K562 (cell line): ENCODE results near the gene CXCL12.

Experiments used
- CEBPB ChIP-seq: fragments of 450-650 bp; IDR thresholded peaks from 2 replicates; pipeline ENCODE4 v1.6.1; 2016; ENCODE audit warnings: missing genetic modification characterization, missing compliant biosample characterization
- CHD2 ChIP-seq: IDR thresholded peaks from 2 replicates; pipeline ENCODE4 v1.6.1; 2011; ENCODE audit warnings: low read depth, low read length
- FOS ChIP-seq: IDR thresholded peaks from 3 replicates; pipeline ENCODE4 v1.6.1; 2011; ENCODE audit not compliant: insufficient read length; ENCODE audit errors: extremely low read depth
- HDAC3 ChIP-seq: fragments of 450-650 bp; IDR thresholded peaks from 2 replicates; pipeline ENCODE4 v1.6.1; 2018; ENCODE audit warnings: borderline replicate concordance, mild to moderate bottlenecking, moderate library complexity; ENCODE audit not compliant: partially characterized antibody
- JUN ChIP-seq, 2 experiments: sonication (generic) in 1 of 2; formaldehyde crosslinking in 1 of 2; IDR thresholded peaks; 2 replicates each; pipeline versions ENCODE4 v1.6.1 to v1.8.0; 2012 to 2022; ENCODE audit warnings: borderline replicate concordance in 2 of 2, mild to moderate bottlenecking in 2 of 2, improper control_type of control experiment in 1 of 2, low read depth in 1 of 2, low read length in 1 of 2, missing genetic modification reagents in 1 of 2
- TEAD4 ChIP-seq, 2 experiments: sonication (generic) in 1 of 2; formaldehyde crosslinking in 1 of 2; IDR thresholded peaks; 2 replicates each; pipeline versions ENCODE4 v1.6.1 to v1.8.0; 2012 to 2022; ENCODE audit warnings: borderline replicate concordance in 1 of 2, inconsistent platforms in 1 of 2, low read length in 1 of 2, mild to moderate bottlenecking in 1 of 2, missing genetic modification reagents in 1 of 2
- ZNF121 ChIP-seq: sonication (generic); formaldehyde crosslinking; conservative IDR thresholded peaks from 2 replicates; pipeline ENCODE4 v1.8.0; 2022; ENCODE audit warnings: missing genetic modification reagents
- TF ChIP-seq, protein P1 (sequence below), 3 experiments: IDR thresholded peaks in 2 of 3; conservative IDR thresholded peaks in 1 of 3; 2 replicates each; pipeline ENCODE4 v1.5.1; 2011 to 2012; ENCODE audit warnings: low read length in 3 of 3, mild to moderate bottlenecking in 3 of 3, control low read depth in 2 of 3, improper control_type of control experiment in 1 of 3, inconsistent platforms in 1 of 3, low read depth in 1 of 3, mixed read lengths in 1 of 3, moderate library complexity in 1 of 3; ENCODE audit not compliant: insufficient read depth in 2 of 3

DNA sequence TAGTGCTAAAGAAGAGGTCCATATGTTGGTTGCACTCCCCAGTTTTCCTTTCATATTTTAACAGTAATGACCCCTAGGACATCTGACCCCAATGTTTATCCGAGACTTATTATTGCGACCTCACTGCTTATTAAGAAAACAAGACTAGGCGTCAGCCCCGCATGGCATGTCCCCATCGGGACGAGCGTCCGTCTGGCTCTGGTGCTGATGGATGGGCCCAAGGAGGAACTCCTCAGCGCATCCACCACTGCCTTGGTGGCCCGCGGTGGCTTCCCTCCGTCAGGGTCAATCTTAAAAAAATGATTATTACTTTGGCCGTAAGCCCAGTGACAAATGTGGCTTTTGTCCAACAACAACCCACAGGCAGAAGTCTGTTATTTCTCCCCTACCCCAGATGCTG is 40.1 kb upstream of the CXCL12 start:
- TF ChIP-seq ZNF121 (no peak), JUN (IDR thresholded peaks at IDR 0.05; ENCODE audit: borderline replicate concordance, low read depth, low read length) (no peak), JUN (CRISPR knock-in tag; IDR thresholded peaks at IDR 0.05; ENCODE audit: borderline replicate concordance) (no peak), TEAD4 (IDR thresholded peaks at IDR 0.05; ENCODE audit: low read length) (no peak), TEAD4 (CRISPR knock-in tag; IDR thresholded peaks at IDR 0.05; ENCODE audit: borderline replicate concordance) (no peak), CEBPB (tag) (no peak), CHD2 (no peak), HDAC3 (no peak), FOS (no peak)
- TF ChIP-seq, protein P1, sequence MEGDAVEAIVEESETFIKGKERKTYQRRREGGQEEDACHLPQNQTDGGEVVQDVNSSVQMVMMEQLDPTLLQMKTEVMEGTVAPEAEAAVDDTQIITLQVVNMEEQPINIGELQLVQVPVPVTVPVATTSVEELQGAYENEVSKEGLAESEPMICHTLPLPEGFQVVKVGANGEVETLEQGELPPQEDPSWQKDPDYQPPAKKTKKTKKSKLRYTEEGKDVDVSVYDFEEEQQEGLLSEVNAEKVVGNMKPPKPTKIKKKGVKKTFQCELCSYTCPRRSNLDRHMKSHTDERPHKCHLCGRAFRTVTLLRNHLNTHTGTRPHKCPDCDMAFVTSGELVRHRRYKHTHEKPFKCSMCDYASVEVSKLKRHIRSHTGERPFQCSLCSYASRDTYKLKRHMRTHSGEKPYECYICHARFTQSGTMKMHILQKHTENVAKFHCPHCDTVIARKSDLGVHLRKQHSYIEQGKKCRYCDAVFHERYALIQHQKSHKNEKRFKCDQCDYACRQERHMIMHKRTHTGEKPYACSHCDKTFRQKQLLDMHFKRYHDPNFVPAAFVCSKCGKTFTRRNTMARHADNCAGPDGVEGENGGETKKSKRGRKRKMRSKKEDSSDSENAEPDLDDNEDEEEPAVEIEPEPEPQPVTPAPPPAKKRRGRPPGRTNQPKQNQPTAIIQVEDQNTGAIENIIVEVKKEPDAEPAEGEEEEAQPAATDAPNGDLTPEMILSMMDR (IDR thresholded peaks at IDR 0.05 in 2 of 3, conservative IDR thresholded peaks at IDR 0.05 in 1 of 3; ENCODE audit: insufficient read depth in 2 of 3, low read depth in 1 of 3, low read length in 3 of 3): no peak
